Measurements from ENCODE around the gene METTL16.
"Not testable (repeated sequence)": the region's sequence is repeated elsewhere in the genome, so short reads cannot be mapped to it uniquely, and the experiment has no call there.

METTL16 gene

GRCh38 chr17:2511462-2512369 is at the start of gene METTL16:
TSS of gene METTL16 (minus strand) at chr17:2511888. CDS start at chr17:2502331, 9,557 bp downstream.
- no peak for DNase-seq

GRCh38 chr17:2560658-2561057 is 49.0 kb upstream of the METTL16 start:
- no peak for DNase-seq

GRCh38 chr17:2551928-2552327 is 40.2 kb upstream of the METTL16 start:
- no peak for DNase-seq

- no peak for DNase-seq
Measured at GRCh38 chr17:2551493-2551892, 39.8 kb upstream of the METTL16 start.

GRCh38 chr17:2549392-2550211 is 37.9 kb upstream of the METTL16 start:
- no peak for DNase-seq

- DNase-seq: not testable (repeated sequence)
Measured at GRCh38 chr17:2548026-2548425, 36.3 kb upstream of the METTL16 start.

- DNase-seq: no peak
Measured at GRCh38 chr17:2547176-2547575, 35.5 kb upstream of the METTL16 start.

GRCh38 chr17:2545393-2545792 is 33.7 kb upstream of the METTL16 start:
- DNase-seq: no peak

- DNase-seq: no peak
Measured at GRCh38 chr17:2542456-2542855, 30.8 kb upstream of the METTL16 start.

- DNase-seq: no peak
Measured at GRCh38 chr17:2542056-2542455, 30.4 kb upstream of the METTL16 start.

- DNase-seq: not testable (repeated sequence)
Measured at GRCh38 chr17:2537579-2537978, 25.9 kb upstream of the METTL16 start.

- DNase-seq: no peak
Measured at GRCh38 chr17:2532146-2532720, 20.5 kb upstream of the METTL16 start.

- not testable (repeated sequence) for DNase-seq
Measured at GRCh38 chr17:2531243-2531954, 19.7 kb upstream of the METTL16 start.

- DNase-seq: not testable (repeated sequence)
Measured at GRCh38 chr17:2521775-2522410, 10.2 kb upstream of the METTL16 start.

GRCh38 chr17:2521257-2521656 is 9.6 kb upstream of the METTL16 start:
- DNase-seq: no peak

- no peak for DNase-seq
Measured at GRCh38 chr17:2517539-2517938, 5.9 kb upstream of the METTL16 start.

- DNase-seq: no peak
Measured at GRCh38 chr17:2511138-2511461, 588 bp downstream of the METTL16 start.

- no peak for DNase-seq
Measured at GRCh38 chr17:2510559-2510958, 1.1 kb downstream of the METTL16 start.

- DNase-seq: no peak
Measured at GRCh38 chr17:2508035-2508434, 3.7 kb downstream of the METTL16 start.

GRCh38 chr17:2507015-2507414 is 4.7 kb downstream of the METTL16 start:
- DNase-seq: not testable (repeated sequence)

GRCh38 chr17:2503627-2504026 is 8.1 kb downstream of the METTL16 start:
- DNase-seq: no peak

- DNase-seq: no peak
Measured at GRCh38 chr17:2502871-2503580, 8.7 kb downstream of the METTL16 start.

Data from cortex of kidney (tissue), 1 donor.